Small intestine (tissue), 7 donors: ENCODE measurements around the gene STAT3. TPM values are rescaled to one million over a fixed set of nuclear protein-coding genes. Genes with fewer than 3 reads are reported as not detected.
"Not testable (repeated sequence)": the region's sequence is repeated elsewhere in the genome, so short reads cannot be mapped to it uniquely, and the experiment has no call there.

Source experiments
- DNase-seq, 2 donors: peaks; one replicate each; pipeline versions ENCODE4 v3.0.0 to v3.0.0-alpha.2; 2013
- FAIRE-seq: peaks from 2 replicates; lab custom pipeline; 2012; peaks lifted over from hg19 to GRCh38; lab: Jason Lieb, UNC
- H3K27ac ChIP-seq, 3 donors: one replicate each; pipeline ENCODE4 v1.5.1; 2013; ENCODE audit warnings: low read length in 2 of 3, mild to moderate bottlenecking in 2 of 3, control low read depth in 1 of 3, inconsistent platforms in 1 of 3, low read depth in 1 of 3, moderate library complexity in 1 of 3
- H3K27me3 ChIP-seq, 3 donors: one replicate each; pipeline ENCODE4 v1.6.1; 2013; ENCODE audit warnings: low read length in 3 of 3, inconsistent platforms in 1 of 3; ENCODE audit not compliant: control insufficient read depth in 3 of 3, insufficient read depth in 3 of 3
- H3K36me3 ChIP-seq, 3 donors: one replicate each; pipeline ENCODE4 v1.6.1; 2013; ENCODE audit warnings: low read length in 3 of 3, inconsistent platforms in 1 of 3, low read depth in 1 of 3, mild to moderate bottlenecking in 1 of 3, moderate library complexity in 1 of 3; ENCODE audit not compliant: control insufficient read depth in 3 of 3, insufficient read depth in 2 of 3
- H3K4me1 ChIP-seq, 3 donors: one replicate each; pipeline ENCODE4 v1.6.1; 2013; ENCODE audit warnings: low read length in 2 of 3, inconsistent platforms in 1 of 3, low read depth in 1 of 3, mild to moderate bottlenecking in 1 of 3, moderate library complexity in 1 of 3; ENCODE audit not compliant: control insufficient read depth in 3 of 3, insufficient read depth in 2 of 3
- H3K4me3 ChIP-seq, 3 donors: one replicate each; pipeline ENCODE4 v1.5.1; 2013; ENCODE audit warnings: low read length in 3 of 3, control low read depth in 1 of 3, inconsistent platforms in 1 of 3, low read depth in 1 of 3, mild to moderate bottlenecking in 1 of 3, moderate library complexity in 1 of 3
- H3K9me3 ChIP-seq, 2 donors: one replicate each; pipeline ENCODE4 v1.6.1; 2013; ENCODE audit warnings: low read depth in 1 of 2, low read length in 1 of 2; ENCODE audit not compliant: control insufficient read depth in 2 of 2, insufficient read depth in 1 of 2
- WGBS, 3 donors: extraction: QIAGEN DNeasy Blood & Tissue Kit; methylation state at CpG; one replicate each; pipeline ENCODE4 v1.1.7; 2013; 5-methylcytosine and 5-hydroxymethylcytosine counted together
- polyA plus RNA-seq, 4 donors: library from polyadenylated mRNA; stranded (reverse) in 3 of 4; unstranded in 1 of 4; fragments of 200-250 nt in 3 of 4; fragments of 120-200 nt in 1 of 4; gene quantifications; one replicate each; pipeline versions ENCODE4 v1.2.1 to v1.2.3, GENCODE V29; 2013
- donor health status: healthy with polysubstance abuse.
- donor health status: control.
- donor health status: control.
- donor health status: Bipolar disorder and iron deficiency.
- donor health status: healthy.

STAT3 gene
- polyA plus RNA-seq, 4 donors = 49.0 to 132 (median 66.1) TPM

GRCh38 chr17:42399948-42400843, 12.0 kb upstream of the STAT3 start:
- Histone ChIP-seq H3K9me3 (peaks cover 0 to 5% of the 10 kb centered on the region in 2 donors), H3K4me1 (peaks cover 2 to 63% (median 5%) of the 10 kb centered on the region in 3 donors), H3K36me3 (peaks cover 0 to 17% (median 0%) of the 10 kb centered on the region in 3 donors), H3K27ac (peak overlapping the region; percentile 57 to 93 (median 67)), H3K27me3 (no peaks in the 10 kb centered on the region), H3K4me3 (no peak overlapping the region)
- DNase-seq (peak; percentile 81 to 88), FAIRE-seq (no peak)
- WGBS, 3 donors = 61 to 71% (median 62%) methylated on average over 6 of the region's 6 CpGs

- no peak overlapping the region for H3K4me3 ChIP-seq
- no peak for DNase-seq
- no peaks in the 10 kb centered on the region for H3K9me3 ChIP-seq
- peaks cover 0 to 7% (median 0%) of the 10 kb centered on the region in 3 donors for H3K36me3 ChIP-seq
- H3K27me3 ChIP-seq = no peaks in the 10 kb centered on the region
- H3K27ac ChIP-seq = peak overlapping the region in 1 of 3 donors; percentile 93
- FAIRE-seq = no peak
- peaks cover 2 to 57% (median 5%) of the 10 kb centered on the region in 3 donors for H3K4me1 ChIP-seq
- WGBS, 3 donors = 60 to 82% (median 81%) methylated on average over 2 of the region's 2 CpGs
Measured at GRCh38 chr17:42399121-42399520, 10.9 kb upstream of the STAT3 start.

DNA sequence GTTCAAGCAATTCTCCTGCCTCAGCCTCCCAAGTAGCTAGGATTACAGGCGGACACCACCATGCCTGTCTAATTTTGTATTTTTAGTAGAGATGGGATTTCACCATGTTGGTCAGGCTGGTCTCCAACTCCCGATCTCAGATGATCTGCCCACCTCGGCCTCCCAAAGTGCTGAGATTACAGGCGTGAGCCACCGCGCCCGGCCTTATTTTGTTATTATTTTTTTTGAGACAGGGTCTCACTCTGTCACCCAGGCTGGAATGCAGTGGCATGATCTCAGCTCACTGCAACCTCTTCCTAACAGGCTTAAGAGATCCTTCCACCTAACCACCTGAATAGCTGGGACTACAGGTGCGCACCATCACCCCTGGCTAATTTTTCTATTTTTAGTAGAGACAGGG, 7.4 kb upstream of the STAT3 start:
- not testable (repeated sequence) for H3K4me3 ChIP-seq, H3K27ac ChIP-seq, H3K9me3 ChIP-seq, FAIRE-seq, DNase-seq, H3K36me3 ChIP-seq, H3K27me3 ChIP-seq
- 95 to 98% (median 97%) methylated on average over 8 of the region's 8 CpGs for WGBS, 3 donors
- H3K4me1 ChIP-seq = peaks cover 2 to 25% (median 5%) of the 10 kb centered on the region in 3 donors

DNA sequence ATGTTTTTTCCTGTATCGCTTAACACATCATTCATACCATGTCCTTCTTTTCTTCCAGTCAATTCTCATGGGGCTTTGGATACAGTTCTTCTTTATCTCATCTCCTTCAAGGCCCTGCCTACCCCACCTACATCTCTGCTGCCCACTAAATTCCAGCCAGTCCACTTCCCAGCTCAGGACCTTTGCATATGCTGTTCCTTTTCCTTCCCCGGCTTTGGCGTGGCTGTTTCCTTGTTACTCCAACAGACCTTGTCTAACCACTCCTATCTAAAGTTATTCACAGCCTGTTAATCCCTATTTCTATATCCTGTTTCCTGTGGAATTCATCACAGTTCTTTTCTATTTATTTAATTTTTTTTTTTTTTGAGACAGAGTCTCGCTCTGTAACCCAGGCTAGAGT, 6.6 kb upstream of the STAT3 start:
- Histone ChIP-seq H3K4me1 (peaks cover 5 to 23% (median 6%) of the 10 kb centered on the region in 3 donors), H3K9me3 (no peaks in the 10 kb centered on the region), H3K27me3 (no peaks in the 10 kb centered on the region), H3K4me3 (no peak overlapping the region), H3K36me3 (no peaks in the 10 kb centered on the region), H3K27ac (no peak overlapping the region)
- no peak for DNase-seq
- WGBS, 3 donors = 86 to 93% (median 89%) methylated on average over 4 of the region's 4 CpGs
- no peak for FAIRE-seq

GRCh38 chr17:42392692-42393415, 4.6 kb upstream of the STAT3 start:
- H3K9me3 ChIP-seq = no peaks in the 10 kb centered on the region
- WGBS, 3 donors = 55 to 71% (median 61%) methylated on average over 4 of the region's 4 CpGs
- H3K36me3 ChIP-seq = no peaks in the 10 kb centered on the region
- H3K27me3 ChIP-seq = no peaks in the 10 kb centered on the region
- DNase-seq (no peak), FAIRE-seq (no peak)
- H3K4me3 ChIP-seq = no peak overlapping the region
- peaks cover 0 to 15% (median 5%) of the 10 kb centered on the region in 3 donors for H3K4me1 ChIP-seq
- H3K27ac ChIP-seq = peak overlapping the region in 1 of 3 donors; percentile 76

DNA sequence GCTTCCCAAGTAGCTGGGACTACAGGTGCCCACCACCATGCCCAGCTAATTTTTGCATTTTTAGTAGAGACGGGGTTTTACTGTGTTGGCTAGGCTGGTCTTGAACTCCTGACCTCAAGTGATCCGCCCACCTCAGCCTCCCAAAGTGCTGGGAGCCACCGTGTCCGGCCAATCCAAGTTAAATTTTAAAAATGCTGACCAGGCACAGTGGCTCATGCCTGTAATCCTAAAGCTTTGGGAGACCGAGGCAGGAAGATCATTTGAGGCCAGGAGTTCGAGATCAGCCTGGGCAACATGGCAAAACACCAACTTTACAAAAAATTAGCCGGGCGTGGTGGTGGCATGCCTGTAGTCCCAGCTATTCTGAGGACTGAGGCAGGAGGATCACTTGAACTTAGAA, 3.2 kb upstream of the STAT3 start:
- peaks cover 0 to 16% (median 6%) of the 10 kb centered on the region in 3 donors for H3K4me1 ChIP-seq
- 85 to 91% (median 88%) methylated on average over 8 of the region's 8 CpGs for WGBS, 3 donors
- not testable (repeated sequence) for DNase-seq, H3K4me3 ChIP-seq, H3K9me3 ChIP-seq, H3K36me3 ChIP-seq, H3K27me3 ChIP-seq, H3K27ac ChIP-seq, FAIRE-seq

- FAIRE-seq (no peak), DNase-seq (peak in 1 of 2 donors; percentile 47)
Measured at GRCh38 chr17:42389899-42390298, 1.7 kb upstream of the STAT3 start.

GRCh38 chr17:42389135-42389417, 834 bp upstream of the STAT3 start:
- WGBS, 3 donors = 0 to 1% (median 0%) methylated on average over 11 of the region's 11 CpGs
- FAIRE-seq (no peak), DNase-seq (no peak)
- H3K27me3 ChIP-seq = no peaks in the 10 kb centered on the region
- peaks cover 0 to 6% (median 0%) of the 10 kb centered on the region in 3 donors for H3K36me3 ChIP-seq
- H3K9me3 ChIP-seq = no peaks in the 10 kb centered on the region
- peak overlapping the region in 2 of 3 donors; percentile 40 to 46 for H3K4me3 ChIP-seq
- peak overlapping the region; percentile 88 to 94 (median 93) for H3K27ac ChIP-seq
- peaks cover 0 to 24% (median 17%) of the 10 kb centered on the region in 3 donors for H3K4me1 ChIP-seq

More at GRCh38 chr17:42389899-42390298, 1.7 kb upstream of the STAT3 start:
- Histone ChIP-seq H3K4me1 (peaks cover 0 to 20% (median 14%) of the 10 kb centered on the region in 3 donors), H3K27ac (peak overlapping the region in 2 of 3 donors; percentile 74 to 88), H3K36me3 (no peaks in the 10 kb centered on the region), H3K9me3 (no peaks in the 10 kb centered on the region), H3K4me3 (no peak overlapping the region), H3K27me3 (no peaks in the 10 kb centered on the region)
- 86 to 93% (median 88%) methylated on average over 5 of the region's 5 CpGs for WGBS, 3 donors
